Loucy (cell line): ENCODE results near the gene ERVK3-1.

Experiments used
- H2AFZ ChIP-seq: fragments of 200-600 bp; sonication (generic); 2 replicates; pipeline ENCODE4 v1.6.0; 2016; ENCODE audit warnings: antibody characterized with exemption, mild to moderate bottlenecking, low read length, moderate library complexity
- H3F3A ChIP-seq: fragments of 200-600 bp; 2 replicates; pipeline ENCODE4 v1.6.0; 2016; ENCODE audit warnings: antibody characterized with exemption, low read depth, mild to moderate bottlenecking
- H3K27me3 ChIP-seq: fragments of 200-600 bp; sonication (generic); 2 replicates; pipeline ENCODE4 v1.6.1; 2014; ENCODE audit warnings: low read length, mild to moderate bottlenecking; ENCODE audit not compliant: insufficient read depth, poor library complexity, severe bottlenecking
- H3K36me3 ChIP-seq: fragments of 200-600 bp; sonication (generic); 2 replicates; pipeline ENCODE4 v1.6.1; 2016; ENCODE audit warnings: low read length; ENCODE audit not compliant: insufficient read depth
- H3K4me1 ChIP-seq: fragments of 200-600 bp; sonication (generic); 2 replicates; pipeline ENCODE4 v1.5.1; 2014; ENCODE audit warnings: low read length, mild to moderate bottlenecking; ENCODE audit not compliant: insufficient read depth, poor library complexity, severe bottlenecking
- H3K4me2 ChIP-seq: fragments of 200-600 bp; sonication (generic); 2 replicates; pipeline ENCODE4 v1.6.0; 2014; ENCODE audit warnings: antibody characterized with exemption, low read length, low read depth, mild to moderate bottlenecking; ENCODE audit not compliant: poor library complexity, severe bottlenecking
- H3K4me3 ChIP-seq: fragments of 200-600 bp; sonication (generic); 2 replicates; pipeline ENCODE4 v1.5.1; 2014; ENCODE audit warnings: low read length, mild to moderate bottlenecking, mixed read lengths; ENCODE audit not compliant: poor library complexity, severe bottlenecking
- H3K79me2 ChIP-seq: fragments of 200-600 bp; sonication (generic); 2 replicates; pipeline ENCODE4 v1.6.1; 2014; ENCODE audit warnings: low read length; ENCODE audit not compliant: insufficient read depth
- H3K9ac ChIP-seq: fragments of 200-600 bp; sonication (generic); 2 replicates; pipeline ENCODE4 v1.6.0; 2014; ENCODE audit warnings: mild to moderate bottlenecking, low read depth, low read length, moderate library complexity; ENCODE audit not compliant: poor library complexity, severe bottlenecking
- H3K9me2 ChIP-seq: fragments of 200-600 bp; sonication (generic); replicated peaks from 2 replicates; pipeline ENCODE4 v1.6.1; 2016; ENCODE audit warnings: low read depth, low read length, mixed read lengths
- H3K9me3 ChIP-seq: fragments of 200-600 bp; sonication (generic); 2 replicates; pipeline ENCODE4 v1.6.1; 2014; ENCODE audit warnings: mild to moderate bottlenecking, antibody characterized with exemption, low read length, low read depth; ENCODE audit not compliant: insufficient read depth
- H4K20me1 ChIP-seq: fragments of 200-600 bp; sonication (generic); 2 replicates; pipeline ENCODE4 v1.6.0; 2014; ENCODE audit warnings: antibody characterized with exemption, low read length, mild to moderate bottlenecking; ENCODE audit not compliant: insufficient read depth, poor library complexity, severe bottlenecking
- CTCF ChIP-seq: fragments of 200-600 bp; sonication (generic); conservative IDR thresholded peaks from 2 replicates; pipeline ENCODE4 v1.5.1; 2014; ENCODE audit warnings: mild to moderate bottlenecking, antibody characterized with exemption, low read length
- EZH2phosphoT487 ChIP-seq: fragments of 200-600 bp; IDR thresholded peaks from 2 replicates; pipeline ENCODE4 v1.6.1; 2018; ENCODE audit warnings: antibody characterized with exemption, mild to moderate bottlenecking, moderate library complexity, borderline replicate concordance

ERVK3-1 gene

GRCh38 chr19:58336216-58336615, 31.0 kb downstream of the ERVK3-1 start:
- no peaks in the 10 kb centered on the region for H3K36me3 ChIP-seq
- no peaks in the 10 kb centered on the region for H3F3A ChIP-seq
- no peaks in the 10 kb centered on the region for H3K9me2 ChIP-seq
- H4K20me1 ChIP-seq: no peaks in the 10 kb centered on the region
- peaks cover 20% of the 10 kb centered on the region for H3K4me1 ChIP-seq
- TF ChIP-seq CTCF (no peak), EZH2phosphoT487 (no peak)
- no peaks in the 10 kb centered on the region for H3K27me3 ChIP-seq
- no peak overlapping the region for H2AFZ ChIP-seq
- H3K4me3 ChIP-seq: no peak overlapping the region
- no peaks in the 10 kb centered on the region for H3K9me3 ChIP-seq
- H3K9ac ChIP-seq: no peak overlapping the region
- H3K4me2 ChIP-seq: no peak overlapping the region
- no peaks in the 10 kb centered on the region for H3K79me2 ChIP-seq

- Histone ChIP-seq H3F3A (no peaks in the 10 kb centered on the region), H3K79me2 (no peaks in the 10 kb centered on the region), H3K9ac (no peak overlapping the region), H3K9me3 (no peaks in the 10 kb centered on the region), H3K4me2 (no peak overlapping the region), H3K4me3 (no peak overlapping the region), H3K36me3 (no peaks in the 10 kb centered on the region), H3K27me3 (no peaks in the 10 kb centered on the region), H4K20me1 (no peaks in the 10 kb centered on the region), H2AFZ (no peak overlapping the region), H3K9me2 (no peaks in the 10 kb centered on the region), H3K4me1 (peaks cover 21% of the 10 kb centered on the region)
- TF ChIP-seq EZH2phosphoT487: no peak
- TF ChIP-seq CTCF: no peak
These were observed 31.6 kb downstream of the ERVK3-1 start for GRCh38 chr19:58336820-58337219.

- H3K27me3 ChIP-seq: no peaks in the 10 kb centered on the region
- H3K9me2 ChIP-seq: no peaks in the 10 kb centered on the region
- H3K9me3 ChIP-seq: no peaks in the 10 kb centered on the region
- H3K4me1 ChIP-seq: peaks cover 21% of the 10 kb centered on the region
- no peaks in the 10 kb centered on the region for H3F3A ChIP-seq
- no peaks in the 10 kb centered on the region for H4K20me1 ChIP-seq
- no peaks in the 10 kb centered on the region for H3K79me2 ChIP-seq
- no peak overlapping the region for H3K4me3 ChIP-seq
- no peak for TF ChIP-seq CTCF
- no peak for TF ChIP-seq EZH2phosphoT487
- H3K9ac ChIP-seq: no peak overlapping the region
- H3K36me3 ChIP-seq: no peaks in the 10 kb centered on the region
- no peak overlapping the region for H2AFZ ChIP-seq
- no peak overlapping the region for H3K4me2 ChIP-seq
These were observed 33.2 kb downstream of the ERVK3-1 start for GRCh38 chr19:58338336-58338735.
